Activated T-cell treated with anti-CD3 and anti-CD28 coated beads, Interleukin-2, amount 50 U/mL, for 72 hours (primary cell): ENCODE results near the gene TPGS1. TPM values are rescaled to one million over a fixed set of nuclear protein-coding genes. Genes with fewer than 3 reads are reported as not detected.

ENCODE experiments used
- ATAC-seq, 2 donors: fragments of 150-1000 bp; cut with Tn5 transposase; replicated peaks in 1 of 2; 2 replicates each; pipeline ENCODE4 v1.10.0; 2021; ENCODE audit warnings: moderate library complexity in 2 of 2, mild to moderate bottlenecking in 1 of 2
- DNase-seq, 2 donors: peaks; one replicate each; pipeline ENCODE4 v3.0.0; 2021 to 2022; ENCODE audit warnings: mixed read lengths in 1 of 2
- H3K27ac Mint-ChIP-seq: one replicate; pipeline ENCODE4 v1.8.0; 2022; ENCODE audit warnings: mild to moderate bottlenecking, moderate library complexity, mixed read lengths
- H3K27me3 Mint-ChIP-seq: one replicate; pipeline ENCODE4 v1.8.0; 2022; ENCODE audit warnings: low read depth, mixed read lengths
- H3K36me3 Mint-ChIP-seq, 2 donors: one replicate each; pipeline ENCODE4 v1.8.0; 2022; ENCODE audit warnings: mixed read lengths in 2 of 2, mild to moderate bottlenecking in 1 of 2; ENCODE audit not compliant: insufficient read depth in 2 of 2
- H3K4me1 Mint-ChIP-seq: one replicate; pipeline ENCODE4 v1.8.0; 2022; ENCODE audit warnings: low read depth, mixed read lengths
- H3K4me3 Mint-ChIP-seq, 2 donors: one replicate each; pipeline ENCODE4 v1.8.0; 2022; ENCODE audit warnings: mild to moderate bottlenecking in 2 of 2, mixed read lengths in 2 of 2, moderate library complexity in 2 of 2
- H3K9me3 Mint-ChIP-seq, 2 donors: one replicate each; pipeline ENCODE4 v1.8.0; 2022; ENCODE audit warnings: mixed read lengths in 2 of 2
- total RNA-seq, 2 donors: library from RNA; stranded (reverse); gene quantifications; one replicate each; pipeline ENCODE4 v1.2.3, GENCODE V29; 2022

The TPGS1 gene
- total RNA-seq, 2 donors from 2014 or later: 11.9 to 12.1 TPM

DNA sequence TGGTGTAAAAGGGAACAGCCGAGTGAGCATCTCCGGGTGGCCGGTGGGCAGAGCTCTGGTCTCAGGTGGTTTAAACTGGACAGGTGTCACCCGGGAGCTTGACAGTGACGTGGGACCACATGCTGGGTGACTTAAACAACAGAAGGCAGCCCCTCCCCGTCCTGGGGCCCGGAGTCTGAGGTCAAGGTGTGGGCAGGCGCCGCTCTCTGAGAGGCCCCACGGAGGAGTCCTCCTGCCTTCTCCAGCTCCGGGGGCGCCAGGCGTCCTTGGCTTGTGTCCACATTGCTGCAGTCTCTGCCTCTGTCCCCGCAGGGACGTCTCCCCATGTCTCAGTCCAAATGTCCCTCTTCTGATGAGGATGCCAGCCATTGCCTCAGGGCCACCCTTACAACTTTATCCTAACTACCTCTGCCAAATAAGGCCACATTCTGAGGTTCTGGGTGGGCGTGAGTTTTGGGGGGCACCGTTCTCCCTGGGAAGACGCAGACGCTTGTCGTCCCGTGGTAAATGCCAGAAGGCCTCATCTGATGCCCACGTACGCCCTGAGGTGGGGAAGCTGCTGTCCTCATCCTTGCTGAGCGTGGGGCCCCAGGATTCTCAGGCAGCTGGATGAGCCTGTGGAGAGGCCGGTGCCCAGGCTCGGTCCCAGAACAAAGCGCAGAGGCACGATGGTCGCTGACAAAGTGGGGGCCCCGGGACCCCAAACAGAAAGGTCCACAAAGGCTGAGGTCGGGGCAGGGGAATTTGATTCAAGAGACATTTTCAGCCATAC lies 49.5 kb downstream of the TPGS1 start:
- DNase-seq: no peak
- ATAC-seq: no peak

DNA sequence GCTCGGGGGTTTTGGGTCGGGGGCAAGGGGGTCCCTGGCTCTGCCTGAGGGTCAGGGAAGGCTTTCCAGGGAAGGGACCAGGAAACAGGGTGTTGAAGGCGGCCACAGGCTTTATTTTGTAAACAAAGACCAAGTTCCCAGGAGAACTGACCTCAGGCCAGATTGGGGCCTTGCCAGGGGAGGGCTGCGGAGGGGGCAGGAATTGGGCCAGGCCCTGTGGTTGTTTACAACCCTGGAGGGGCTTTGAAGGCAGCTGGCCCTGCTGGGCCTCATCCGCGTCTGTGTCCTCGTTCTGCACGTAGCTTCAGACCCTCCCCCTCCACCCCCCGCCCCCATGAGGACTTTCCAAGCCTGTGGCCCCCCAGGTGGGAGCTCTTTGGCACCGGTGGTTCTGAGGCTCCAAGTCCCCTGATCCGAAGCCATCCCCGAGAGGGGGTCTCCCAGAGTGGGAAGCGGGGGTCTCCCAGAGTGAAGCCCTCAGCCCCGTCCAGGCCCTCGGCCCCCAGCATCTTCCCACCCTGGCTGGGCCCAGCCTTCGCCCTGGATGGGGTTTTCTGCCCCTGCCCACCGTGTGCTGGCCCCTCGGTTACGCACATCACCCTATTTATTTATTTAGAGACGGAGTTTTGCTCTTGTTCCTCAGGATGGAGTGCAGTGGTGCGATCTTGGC lies 51.6 kb downstream of the TPGS1 start:
- Mint-ChIP-seq H3K36me3 (no peaks in the 10 kb centered on the region), H3K4me1 (no peaks in the 10 kb centered on the region), H3K9me3 (no peaks in the 10 kb centered on the region), H3K4me3 (no peak overlapping the region), H3K27me3 (no peaks in the 10 kb centered on the region), H3K27ac (no peak overlapping the region)
- no peak for ATAC-seq
- DNase-seq: no peak

More for the DNA sequence above, 49.5 kb downstream of the TPGS1 start:
- no peak overlapping the region for H3K27ac Mint-ChIP-seq
- H3K4me3 Mint-ChIP-seq: no peak overlapping the region
- H3K9me3 Mint-ChIP-seq: no peaks in the 10 kb centered on the region
- H3K4me1 Mint-ChIP-seq: no peaks in the 10 kb centered on the region
- H3K36me3 Mint-ChIP-seq: no peaks in the 10 kb centered on the region
- H3K27me3 Mint-ChIP-seq: no peaks in the 10 kb centered on the region

DNA sequence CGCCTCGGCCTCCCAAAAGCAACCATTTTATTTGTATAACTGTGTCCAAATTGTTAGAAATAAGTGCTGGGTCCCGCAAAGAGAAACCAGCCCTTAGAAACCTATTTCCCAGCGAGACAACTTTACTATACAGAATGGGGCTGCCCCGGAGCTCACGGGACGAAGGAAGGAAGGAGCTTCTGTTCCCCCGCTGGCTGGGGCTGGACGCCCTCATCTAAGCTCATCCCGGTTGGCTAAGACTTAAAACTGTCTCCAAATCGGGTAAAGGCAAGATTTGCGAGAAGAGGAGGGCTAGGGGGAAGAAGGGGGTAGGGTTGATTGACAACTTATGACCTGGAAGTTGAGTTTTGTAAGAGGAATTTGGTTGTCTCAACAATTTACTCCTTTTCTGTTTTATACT lies 52.8 kb downstream of the TPGS1 start:
- no peak overlapping the region for H3K4me3 Mint-ChIP-seq
- no peaks in the 10 kb centered on the region for H3K4me1 Mint-ChIP-seq
- H3K9me3 Mint-ChIP-seq: no peaks in the 10 kb centered on the region
- ATAC-seq (no peak), DNase-seq (no peak)
- no peak overlapping the region for H3K27ac Mint-ChIP-seq
- no peaks in the 10 kb centered on the region for H3K36me3 Mint-ChIP-seq
- H3K27me3 Mint-ChIP-seq: no peaks in the 10 kb centered on the region

DNA sequence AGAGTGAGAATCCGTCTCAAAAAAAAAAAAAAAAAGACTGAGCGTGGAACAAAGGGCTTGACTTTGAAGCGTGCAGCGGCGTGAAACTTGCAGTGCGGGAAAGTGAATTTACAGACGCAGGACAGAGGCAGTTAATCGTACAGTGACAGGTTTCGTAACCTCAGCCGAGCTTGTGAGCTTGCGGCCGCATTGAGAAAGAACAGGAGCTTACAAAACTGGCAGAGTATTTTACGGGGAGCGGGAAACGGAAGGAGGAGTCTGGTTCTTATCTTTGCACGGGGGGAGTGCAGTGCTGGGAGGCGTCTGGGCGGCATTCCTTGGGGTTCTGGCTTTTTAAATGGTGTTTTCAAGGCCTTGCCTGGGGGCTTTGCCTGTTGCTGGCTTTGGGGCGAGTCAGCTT lies 59.1 kb downstream of the TPGS1 start:
- Mint-ChIP-seq H3K4me1 (peaks cover 7% of the 10 kb centered on the region), H3K4me3 (no peak overlapping the region), H3K36me3 (no peaks in the 10 kb centered on the region), H3K27ac (no peak overlapping the region), H3K27me3 (no peaks in the 10 kb centered on the region), H3K9me3 (no peaks in the 10 kb centered on the region)
- ATAC-seq (no peak), DNase-seq (no peak)

DNA sequence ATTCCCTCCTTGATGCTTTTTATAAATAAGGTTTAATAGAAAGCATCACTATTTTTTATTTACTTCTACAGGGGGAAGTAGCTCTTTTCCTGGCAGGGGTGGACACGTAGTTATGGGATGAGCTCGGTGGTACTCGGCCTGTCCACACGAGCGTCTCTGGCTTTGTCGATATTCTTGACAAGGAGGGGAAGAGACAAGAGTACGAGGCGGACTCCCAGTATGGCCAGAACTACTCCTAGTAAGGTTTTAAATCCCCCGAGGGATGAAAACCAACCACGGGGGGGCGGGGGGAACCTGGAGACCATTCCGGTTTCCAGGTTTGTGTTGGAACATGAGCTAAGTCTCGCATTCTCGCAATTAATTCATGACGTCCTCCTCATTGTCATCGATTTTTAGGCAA lies 59.5 kb downstream of the TPGS1 start:
- peaks cover 8% of the 10 kb centered on the region for H3K4me1 Mint-ChIP-seq
- H3K9me3 Mint-ChIP-seq: no peaks in the 10 kb centered on the region
- no peaks in the 10 kb centered on the region for H3K36me3 Mint-ChIP-seq
- H3K4me3 Mint-ChIP-seq: no peak overlapping the region
- DNase-seq (no peak), ATAC-seq (no peak)
- H3K27ac Mint-ChIP-seq: no peak overlapping the region
- H3K27me3 Mint-ChIP-seq: no peaks in the 10 kb centered on the region

DNA sequence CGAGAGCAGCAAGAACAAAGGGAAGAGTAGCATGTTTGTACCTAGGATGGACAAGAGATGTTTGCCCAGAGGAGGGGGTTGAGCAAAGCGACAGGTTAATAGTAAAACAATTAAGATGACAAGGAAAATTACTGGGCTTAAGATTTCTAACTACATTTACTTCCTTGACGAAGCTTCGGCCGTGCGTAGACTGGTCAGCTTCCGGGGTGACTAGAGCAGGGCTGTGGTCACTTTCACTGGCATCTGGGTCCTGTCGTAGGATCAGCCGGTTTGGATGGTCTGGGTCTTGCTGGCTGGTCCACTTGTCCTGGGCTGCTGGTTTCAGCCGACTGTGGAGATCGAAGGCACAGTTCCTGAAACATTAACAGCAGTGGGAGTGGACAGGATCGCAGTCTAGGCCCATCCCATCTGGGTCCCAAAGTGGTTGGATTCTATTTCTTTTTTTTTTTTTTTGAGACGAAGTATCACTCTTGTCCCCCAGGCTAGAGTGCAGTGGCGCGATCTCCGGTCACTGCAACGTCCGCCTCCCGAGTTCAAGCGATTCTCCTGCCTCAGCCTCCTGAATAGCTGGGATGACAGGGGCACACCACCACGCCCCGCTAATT lies 60.1 kb downstream of the TPGS1 start:
- Mint-ChIP-seq H3K27ac (no peak overlapping the region), H3K36me3 (no peaks in the 10 kb centered on the region), H3K9me3 (no peaks in the 10 kb centered on the region), H3K4me3 (no peak overlapping the region), H3K27me3 (no peaks in the 10 kb centered on the region), H3K4me1 (peaks cover 13% of the 10 kb centered on the region)
- ATAC-seq (no peak), DNase-seq (no peak)

Other genes with a start within 250 kb of the TPGS1 start
- 1 to 10 TPM; 2.1 to 2.7 TPM for gene PLPP2, start 216.1 kb upstream of the TPGS1 start, total RNA-seq
- 10 to 100 TPM; 25.8 to 29.0 TPM for gene MIER2, start 162.7 kb upstream of the TPGS1 start, total RNA-seq
- gene C2CD4C, start 98.3 kb upstream of the TPGS1 start, total RNA-seq: under 1 TPM; 0.77 to 0.97 TPM
- gene SHC2, start 46.5 kb upstream of the TPGS1 start, total RNA-seq: 1 to 10 TPM; 1.9 to 2.5 TPM
- gene MADCAM1, start 11.0 kb upstream of the TPGS1 start, total RNA-seq: under 1 TPM; 0.31 to 0.32 TPM
- 10 to 100 TPM; 48.4 to 56.1 TPM for gene CDC34, start 24.3 kb downstream of the TPGS1 start, total RNA-seq
- gene GZMM, start 36.6 kb downstream of the TPGS1 start, total RNA-seq: 10 to 100 TPM; 23.5 to 31.0 TPM
- gene BSG, start 65.1 kb downstream of the TPGS1 start, total RNA-seq: 100 to 1,000 TPM; 144 to 162 TPM
- 1 to 10 TPM in 1 of 2 donors, under 1 TPM in 1; 0.81 to 1.1 TPM for gene HCN2, start 82.4 kb downstream of the TPGS1 start, total RNA-seq
- 10 to 100 TPM; 62.7 to 79.0 TPM for gene POLRMT, start 126.0 kb downstream of the TPGS1 start, total RNA-seq
- not detected for gene FGF22, start 132.4 kb downstream of the TPGS1 start, total RNA-seq
- gene RNF126, start 155.7 kb downstream of the TPGS1 start, total RNA-seq: 10 to 100 TPM; 72.8 to 91.8 TPM
- 10 to 100 TPM; 10.0 to 11.4 TPM for gene FSTL3, start 168.9 kb downstream of the TPGS1 start, total RNA-seq
- under 1 TPM in 1 of 2 donors, not detected in 1; 0.22 TPM for gene PRSS57, start 188.0 kb downstream of the TPGS1 start, total RNA-seq
- gene PALM, start 201.4 kb downstream of the TPGS1 start, total RNA-seq: 1 to 10 TPM in 1 of 2 donors, under 1 TPM in 1; 0.72 to 2.0 TPM
- not detected for gene MISP, start 243.6 kb downstream of the TPGS1 start, total RNA-seq